Uterus (tissue), 2 donors: Measurements from ENCODE around the gene ZNF484.

Source experiments
- POLR2A ChIP-seq, 2 donors: fragments of 450-650 bp; IDR thresholded peaks; one replicate each; pipeline ENCODE4 v1.6.1; 2016; ENCODE audit warnings: antibody characterized with exemption in 2 of 2, mild to moderate bottlenecking in 1 of 2, moderate library complexity in 1 of 2
- TF ChIP-seq, protein P1 (sequence below), 4 experiments: fragments of 200-600 bp in 2 of 4; fragments of 450-650 bp in 2 of 4; sonication (generic) in 2 of 4; IDR thresholded peaks; one replicate each; pipeline ENCODE4 v1.5.1; 2016 to 2019; ENCODE audit warnings: antibody characterized with exemption in 4 of 4, mild to moderate bottlenecking in 2 of 4, moderate library complexity in 1 of 4

DNA sequence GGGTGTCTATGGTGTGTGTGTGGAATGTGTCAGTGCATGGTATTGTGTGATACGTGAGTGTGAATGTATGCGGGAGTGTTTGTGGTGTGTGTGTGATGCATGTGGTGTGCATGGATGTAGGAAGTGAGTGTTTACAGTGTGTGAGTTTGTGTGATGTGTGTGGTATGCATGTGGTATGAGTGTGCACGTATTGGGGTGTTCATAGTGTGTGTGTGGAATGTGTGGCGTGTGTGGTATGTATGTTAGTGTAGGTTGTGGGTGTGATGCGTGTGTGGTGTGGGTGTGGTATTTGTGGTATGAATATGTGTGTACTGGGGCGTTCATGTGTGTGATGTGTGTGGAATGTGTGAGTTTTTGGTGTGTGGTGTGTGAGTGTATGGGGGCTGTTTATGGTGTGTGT lies 73.1 kb downstream of the ZNF484 start:
- TF ChIP-seq, protein P1, sequence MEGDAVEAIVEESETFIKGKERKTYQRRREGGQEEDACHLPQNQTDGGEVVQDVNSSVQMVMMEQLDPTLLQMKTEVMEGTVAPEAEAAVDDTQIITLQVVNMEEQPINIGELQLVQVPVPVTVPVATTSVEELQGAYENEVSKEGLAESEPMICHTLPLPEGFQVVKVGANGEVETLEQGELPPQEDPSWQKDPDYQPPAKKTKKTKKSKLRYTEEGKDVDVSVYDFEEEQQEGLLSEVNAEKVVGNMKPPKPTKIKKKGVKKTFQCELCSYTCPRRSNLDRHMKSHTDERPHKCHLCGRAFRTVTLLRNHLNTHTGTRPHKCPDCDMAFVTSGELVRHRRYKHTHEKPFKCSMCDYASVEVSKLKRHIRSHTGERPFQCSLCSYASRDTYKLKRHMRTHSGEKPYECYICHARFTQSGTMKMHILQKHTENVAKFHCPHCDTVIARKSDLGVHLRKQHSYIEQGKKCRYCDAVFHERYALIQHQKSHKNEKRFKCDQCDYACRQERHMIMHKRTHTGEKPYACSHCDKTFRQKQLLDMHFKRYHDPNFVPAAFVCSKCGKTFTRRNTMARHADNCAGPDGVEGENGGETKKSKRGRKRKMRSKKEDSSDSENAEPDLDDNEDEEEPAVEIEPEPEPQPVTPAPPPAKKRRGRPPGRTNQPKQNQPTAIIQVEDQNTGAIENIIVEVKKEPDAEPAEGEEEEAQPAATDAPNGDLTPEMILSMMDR (IDR thresholded peaks at IDR 0.05) = no peak
- no peak for TF ChIP-seq POLR2A (IDR thresholded peaks at IDR 0.05)
